ENCODE measurements around the gene NXPH3. TPM values are rescaled to one million over a fixed set of nuclear protein-coding genes. Genes with fewer than 3 reads are reported as not detected.

The NXPH3 gene
- total and polyA plus RNA-seq, 2 of the 13 experiments (the other 11 are each of a cell fraction or from before 2014, with no cell fraction given), result 0.04 to 0.58 TPM

DNA sequence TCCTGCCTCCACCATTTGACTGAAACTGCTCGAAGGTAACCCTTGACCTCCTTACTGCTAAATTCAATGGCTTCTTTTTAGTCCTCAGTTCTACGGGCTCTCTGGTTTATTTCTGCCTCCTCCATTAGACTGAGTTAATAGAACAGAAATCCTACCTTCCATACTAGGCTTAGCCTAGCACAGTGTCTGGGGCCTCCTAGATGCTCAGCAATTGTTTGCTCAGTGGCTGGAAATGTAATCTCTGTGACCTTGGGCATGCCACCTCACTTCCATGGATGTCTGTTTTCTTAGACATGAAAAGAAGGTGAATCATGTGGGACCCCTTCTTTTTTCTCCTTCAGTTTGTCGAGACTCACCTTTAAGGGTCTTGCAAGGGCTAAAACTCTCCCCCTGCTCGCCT is 19.7 kb downstream of the NXPH3 start (continued):
- TF ChIP-seq, protein P1, sequence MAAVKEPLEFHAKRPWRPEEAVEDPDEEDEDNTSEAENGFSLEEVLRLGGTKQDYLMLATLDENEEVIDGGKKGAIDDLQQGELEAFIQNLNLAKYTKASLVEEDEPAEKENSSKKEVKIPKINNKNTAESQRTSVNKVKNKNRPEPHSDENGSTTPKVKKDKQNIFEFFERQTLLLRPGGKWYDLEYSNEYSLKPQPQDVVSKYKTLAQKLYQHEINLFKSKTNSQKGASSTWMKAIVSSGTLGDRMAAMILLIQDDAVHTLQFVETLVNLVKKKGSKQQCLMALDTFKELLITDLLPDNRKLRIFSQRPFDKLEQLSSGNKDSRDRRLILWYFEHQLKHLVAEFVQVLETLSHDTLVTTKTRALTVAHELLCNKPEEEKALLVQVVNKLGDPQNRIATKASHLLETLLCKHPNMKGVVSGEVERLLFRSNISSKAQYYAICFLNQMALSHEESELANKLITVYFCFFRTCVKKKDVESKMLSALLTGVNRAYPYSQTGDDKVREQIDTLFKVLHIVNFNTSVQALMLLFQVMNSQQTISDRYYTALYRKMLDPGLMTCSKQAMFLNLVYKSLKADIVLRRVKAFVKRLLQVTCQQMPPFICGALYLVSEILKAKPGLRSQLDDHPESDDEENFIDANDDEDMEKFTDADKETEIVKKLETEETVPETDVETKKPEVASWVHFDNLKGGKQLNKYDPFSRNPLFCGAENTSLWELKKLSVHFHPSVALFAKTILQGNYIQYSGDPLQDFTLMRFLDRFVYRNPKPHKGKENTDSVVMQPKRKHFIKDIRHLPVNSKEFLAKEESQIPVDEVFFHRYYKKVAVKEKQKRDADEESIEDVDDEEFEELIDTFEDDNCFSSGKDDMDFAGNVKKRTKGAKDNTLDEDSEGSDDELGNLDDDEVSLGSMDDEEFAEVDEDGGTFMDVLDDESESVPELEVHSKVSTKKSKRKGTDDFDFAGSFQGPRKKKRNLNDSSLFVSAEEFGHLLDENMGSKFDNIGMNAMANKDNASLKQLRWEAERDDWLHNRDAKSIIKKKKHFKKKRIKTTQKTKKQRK (IDR thresholded peaks at IDR 0.05; ENCODE audit: low read length), result no peak
- TF ChIP-seq FOXA3 (CRISPR knock-in tag; IDR thresholded peaks at IDR 0.05) (0 out of 2 replicates have a peak, but pooled peaks have one; percentile 25), ZNF318 (CRISPR knock-in tag; IDR thresholded peaks at IDR 0.05) (no peak), TCF7 (IDR thresholded peaks at IDR 0.05; ENCODE audit: low read depth) (peak; percentile 31; the same call in 1 of the 2 replicates), KDM3A (CRISPR knock-in tag; IDR thresholded peaks at IDR 0.05; ENCODE audit: low read depth) (no peak), FOSL2 (CRISPR knock-in tag; IDR thresholded peaks at IDR 0.05) (peak; percentile 77), ARHGAP35 (CRISPR knock-in tag; IDR thresholded peaks at IDR 0.05; ENCODE audit: borderline replicate concordance) (no peak)
- TF ChIP-seq, protein P2, sequence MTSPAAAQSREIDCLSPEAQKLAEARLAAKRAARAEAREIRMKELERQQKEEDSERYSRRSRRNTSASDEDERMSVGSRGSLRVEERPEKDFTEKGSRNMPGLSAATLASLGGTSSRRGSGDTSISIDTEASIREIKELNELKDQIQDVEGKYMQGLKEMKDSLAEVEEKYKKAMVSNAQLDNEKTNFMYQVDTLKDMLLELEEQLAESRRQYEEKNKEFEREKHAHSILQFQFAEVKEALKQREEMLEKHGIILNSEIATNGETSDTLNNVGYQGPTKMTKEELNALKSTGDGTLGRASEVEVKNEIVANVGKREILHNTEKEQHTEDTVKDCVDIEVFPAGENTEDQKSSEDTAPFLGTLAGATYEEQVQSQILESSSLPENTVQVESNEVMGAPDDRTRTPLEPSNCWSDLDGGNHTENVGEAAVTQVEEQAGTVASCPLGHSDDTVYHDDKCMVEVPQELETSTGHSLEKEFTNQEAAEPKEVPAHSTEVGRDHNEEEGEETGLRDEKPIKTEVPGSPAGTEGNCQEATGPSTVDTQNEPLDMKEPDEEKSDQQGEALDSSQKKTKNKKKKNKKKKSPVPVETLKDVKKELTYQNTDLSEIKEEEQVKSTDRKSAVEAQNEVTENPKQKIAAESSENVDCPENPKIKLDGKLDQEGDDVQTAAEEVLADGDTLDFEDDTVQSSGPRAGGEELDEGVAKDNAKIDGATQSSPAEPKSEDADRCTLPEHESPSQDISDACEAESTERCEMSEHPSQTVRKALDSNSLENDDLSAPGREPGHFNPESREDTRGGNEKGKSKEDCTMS (CRISPR knock-in tag; conservative IDR thresholded peaks at IDR 0.05), result no peak
- TF ChIP-seq, protein P3, sequence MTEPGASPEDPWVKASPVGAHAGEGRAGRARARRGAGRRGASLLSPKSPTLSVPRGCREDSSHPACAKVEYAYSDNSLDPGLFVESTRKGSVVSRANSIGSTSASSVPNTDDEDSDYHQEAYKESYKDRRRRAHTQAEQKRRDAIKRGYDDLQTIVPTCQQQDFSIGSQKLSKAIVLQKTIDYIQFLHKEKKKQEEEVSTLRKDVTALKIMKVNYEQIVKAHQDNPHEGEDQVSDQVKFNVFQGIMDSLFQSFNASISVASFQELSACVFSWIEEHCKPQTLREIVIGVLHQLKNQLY (CRISPR knock-in tag; IDR thresholded peaks at IDR 0.05), result no peak
- TF ChIP-seq, protein P4, sequence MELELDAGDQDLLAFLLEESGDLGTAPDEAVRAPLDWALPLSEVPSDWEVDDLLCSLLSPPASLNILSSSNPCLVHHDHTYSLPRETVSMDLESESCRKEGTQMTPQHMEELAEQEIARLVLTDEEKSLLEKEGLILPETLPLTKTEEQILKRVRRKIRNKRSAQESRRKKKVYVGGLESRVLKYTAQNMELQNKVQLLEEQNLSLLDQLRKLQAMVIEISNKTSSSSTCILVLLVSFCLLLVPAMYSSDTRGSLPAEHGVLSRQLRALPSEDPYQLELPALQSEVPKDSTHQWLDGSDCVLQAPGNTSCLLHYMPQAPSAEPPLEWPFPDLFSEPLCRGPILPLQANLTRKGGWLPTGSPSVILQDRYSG (CRISPR knock-in tag; IDR thresholded peaks at IDR 0.05), result no peak
- TF ChIP-seq, protein P5, sequence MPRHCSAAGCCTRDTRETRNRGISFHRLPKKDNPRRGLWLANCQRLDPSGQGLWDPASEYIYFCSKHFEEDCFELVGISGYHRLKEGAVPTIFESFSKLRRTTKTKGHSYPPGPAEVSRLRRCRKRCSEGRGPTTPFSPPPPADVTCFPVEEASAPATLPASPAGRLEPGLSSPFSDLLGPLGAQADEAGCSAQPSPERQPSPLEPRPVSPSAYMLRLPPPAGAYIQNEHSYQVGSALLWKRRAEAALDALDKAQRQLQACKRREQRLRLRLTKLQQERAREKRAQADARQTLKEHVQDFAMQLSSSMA (CRISPR knock-in tag; IDR thresholded peaks at IDR 0.05), result no peak

Data from HepG2 (cell line).